ENCODE data around the gene RBM47. TPM values are rescaled to one million over a fixed set of nuclear protein-coding genes. Genes with fewer than 3 reads are reported as not detected.
"Not testable (repeated sequence)": the region's sequence is repeated elsewhere in the genome, so short reads cannot be mapped to it uniquely, and the experiment has no call there.

The RBM47 gene
- total RNA-seq, 1 experiment from 2014 or later: 70.3 TPM

DNA sequence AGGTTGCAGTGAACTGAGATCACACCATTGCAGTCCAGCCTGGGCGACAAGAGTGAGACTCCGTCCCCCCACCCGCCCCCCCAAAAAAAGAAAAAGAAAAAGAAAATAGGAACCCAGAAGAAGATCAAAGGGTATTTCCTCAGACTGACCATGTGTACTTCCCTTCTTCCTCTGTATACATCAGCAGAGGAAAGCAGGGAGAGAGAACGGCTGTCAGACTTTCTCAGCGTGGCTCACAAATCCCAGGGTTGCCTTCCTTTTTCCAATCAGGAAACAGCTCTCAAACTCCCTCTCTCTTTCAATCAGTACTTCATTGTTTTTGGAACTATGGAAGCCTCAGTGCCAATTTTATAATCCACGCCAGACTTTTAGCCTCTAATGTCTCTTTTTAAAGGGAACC, 235.4 kb downstream of the RBM47 start:
- Mint-ChIP-seq H3K4me3 (no peak overlapping the region), H3K27ac (no peak overlapping the region), H3K27me3 (ENCODE audit: low read depth) (no peaks in the 10 kb centered on the region), H3K9me3 (no peaks in the 10 kb centered on the region), H3K4me1 (peaks cover 11% of the 10 kb centered on the region in 2 experiments), H3K36me3 (ENCODE audit: insufficient read depth in 1 of 3, low read depth in 3 of 3) (no peaks in the 10 kb centered on the region)
- Histone ChIP-seq H3K23me2 (ENCODE audit: insufficient read length, low read depth, low read length, poor library complexity, severe bottlenecking) (no peaks in the 10 kb centered on the region), H3K79me2 (ENCODE audit: insufficient read depth, low read length) (no peaks in the 10 kb centered on the region), H3K27me3 (ENCODE audit: insufficient read depth, low read length) (no peaks in the 10 kb centered on the region), H3K56ac (ENCODE audit: insufficient read length, low read depth, low read length) (no peak overlapping the region), H3K27ac (ENCODE audit: insufficient read length, low read depth, low read length) (no peak overlapping the region), H2BK20ac (ENCODE audit: low read depth, low read length, poor library complexity, severe bottlenecking) (no peak overlapping the region), H3K18ac (ENCODE audit: insufficient read length, low read depth, low read length) (no peak overlapping the region), H3K4ac (ENCODE audit: low read depth, low read length) (no peak overlapping the region), H3K79me1 (ENCODE audit: insufficient read depth, low read depth, low read length, poor library complexity, severe bottlenecking) (no peaks in the 10 kb centered on the region), H3K4me1 (ENCODE audit: insufficient read depth, low read length) (peaks cover 6% of the 10 kb centered on the region; the same call in 1 of the 2 replicates), H2AFZ (ENCODE audit: low read length) (no peak overlapping the region), H4K8ac (replicated peaks; ENCODE audit: insufficient read length, low read depth, low read length) (no peak overlapping the region), H3K14ac (ENCODE audit: insufficient read depth, low read length) (no peak overlapping the region), H2BK120ac (ENCODE audit: low read depth, low read length, poor library complexity, severe bottlenecking) (no peak overlapping the region), H3K9me3 (ENCODE audit: control insufficient read depth, low read depth, low read length) (no peaks in the 10 kb centered on the region), H3K23ac (ENCODE audit: insufficient read length, low read depth, low read length) (no peak overlapping the region), H2AK5ac (ENCODE audit: insufficient read length, low read length) (no peak overlapping the region), H2BK15ac (ENCODE audit: low read depth, low read length) (no peak overlapping the region), H3K9ac (ENCODE audit: extremely low read depth, insufficient read length, low read length) (no peak overlapping the region), H4K20me1 (ENCODE audit: control insufficient read depth, insufficient read depth, insufficient read length) (no peaks in the 10 kb centered on the region), H4K91ac (ENCODE audit: insufficient read length, low read depth, low read length) (no peak overlapping the region), H3T11ph (ENCODE audit: low read length) (no peak overlapping the region), H2BK5ac (ENCODE audit: insufficient read length, low read length) (no peak overlapping the region), H4K5ac (ENCODE audit: insufficient read length, low read depth, low read length) (no peak overlapping the region), H2BK12ac (ENCODE audit: insufficient read length, low read depth, low read length) (no peak overlapping the region), H3K4me2 (ENCODE audit: insufficient read depth, insufficient read length, low read length) (no peak overlapping the region)
- TF ChIP-seq, protein P1, sequence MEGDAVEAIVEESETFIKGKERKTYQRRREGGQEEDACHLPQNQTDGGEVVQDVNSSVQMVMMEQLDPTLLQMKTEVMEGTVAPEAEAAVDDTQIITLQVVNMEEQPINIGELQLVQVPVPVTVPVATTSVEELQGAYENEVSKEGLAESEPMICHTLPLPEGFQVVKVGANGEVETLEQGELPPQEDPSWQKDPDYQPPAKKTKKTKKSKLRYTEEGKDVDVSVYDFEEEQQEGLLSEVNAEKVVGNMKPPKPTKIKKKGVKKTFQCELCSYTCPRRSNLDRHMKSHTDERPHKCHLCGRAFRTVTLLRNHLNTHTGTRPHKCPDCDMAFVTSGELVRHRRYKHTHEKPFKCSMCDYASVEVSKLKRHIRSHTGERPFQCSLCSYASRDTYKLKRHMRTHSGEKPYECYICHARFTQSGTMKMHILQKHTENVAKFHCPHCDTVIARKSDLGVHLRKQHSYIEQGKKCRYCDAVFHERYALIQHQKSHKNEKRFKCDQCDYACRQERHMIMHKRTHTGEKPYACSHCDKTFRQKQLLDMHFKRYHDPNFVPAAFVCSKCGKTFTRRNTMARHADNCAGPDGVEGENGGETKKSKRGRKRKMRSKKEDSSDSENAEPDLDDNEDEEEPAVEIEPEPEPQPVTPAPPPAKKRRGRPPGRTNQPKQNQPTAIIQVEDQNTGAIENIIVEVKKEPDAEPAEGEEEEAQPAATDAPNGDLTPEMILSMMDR (conservative IDR thresholded peaks at IDR 0.05): no peak
- DNase-seq: no peak
- WGBS (ENCODE audit: extremely low coverage, insufficient read length, low lambda C conversion rate): no CpG with 5 or more reads among the region's 6 CpGs

DNA sequence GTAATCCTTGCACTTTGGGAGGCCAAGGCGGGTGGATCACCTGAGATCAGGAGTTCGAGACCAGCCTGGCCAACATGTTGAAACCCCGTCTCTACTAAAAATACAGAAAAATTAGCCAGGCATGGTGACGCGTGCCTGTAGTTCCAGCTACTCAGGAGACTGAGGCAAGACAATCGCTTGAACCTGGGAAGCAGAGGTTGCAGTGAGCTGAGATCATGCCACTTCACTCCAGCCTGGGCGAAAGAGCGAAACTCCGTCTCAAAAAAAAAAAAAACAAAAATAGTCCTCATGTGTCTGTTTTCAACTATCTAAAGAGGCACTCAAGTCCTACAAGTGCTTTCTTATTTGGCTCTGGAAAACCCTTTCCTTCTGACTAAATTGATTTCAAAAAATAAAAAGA, 237.4 kb downstream of the RBM47 start:
- H2AK5ac ChIP-seq (ENCODE audit: insufficient read length, low read length); H3K23ac ChIP-seq (ENCODE audit: insufficient read length, low read depth, low read length); H3K18ac ChIP-seq (ENCODE audit: insufficient read length, low read depth, low read length); H2BK15ac ChIP-seq (ENCODE audit: low read depth, low read length); H3K79me1 ChIP-seq (ENCODE audit: insufficient read depth, low read depth, low read length, poor library complexity, severe bottlenecking); H3K4me2 ChIP-seq (ENCODE audit: insufficient read depth, insufficient read length, low read length); H4K91ac ChIP-seq (ENCODE audit: insufficient read length, low read depth, low read length); H2BK120ac ChIP-seq (ENCODE audit: low read depth, low read length, poor library complexity, severe bottlenecking); H3K9me3 Mint-ChIP-seq; H3K14ac ChIP-seq (ENCODE audit: insufficient read depth, low read length); H3K79me2 ChIP-seq (ENCODE audit: insufficient read depth, low read length); H3K36me3 Mint-ChIP-seq (ENCODE audit: insufficient read depth in 1 of 3, low read depth in 3 of 3); H3K4me1 ChIP-seq (ENCODE audit: insufficient read depth, low read length); H4K5ac ChIP-seq (ENCODE audit: insufficient read length, low read depth, low read length); H3K4ac ChIP-seq (ENCODE audit: low read depth, low read length); H4K20me1 ChIP-seq (ENCODE audit: control insufficient read depth, insufficient read depth, insufficient read length); H4K8ac ChIP-seq (replicated peaks; ENCODE audit: insufficient read length, low read depth, low read length); H2BK5ac ChIP-seq (ENCODE audit: insufficient read length, low read length); H2BK20ac ChIP-seq (ENCODE audit: low read depth, low read length, poor library complexity, severe bottlenecking); H3K23me2 ChIP-seq (ENCODE audit: insufficient read length, low read depth, low read length, poor library complexity, severe bottlenecking); H2AFZ ChIP-seq (ENCODE audit: low read length); H3K9me3 ChIP-seq (ENCODE audit: control insufficient read depth, low read depth, low read length); H3K56ac ChIP-seq (ENCODE audit: insufficient read length, low read depth, low read length); DNase-seq; H3K27me3 Mint-ChIP-seq (ENCODE audit: low read depth); H3K27ac Mint-ChIP-seq; H2BK12ac ChIP-seq (ENCODE audit: insufficient read length, low read depth, low read length); H3T11ph ChIP-seq (ENCODE audit: low read length); H3K27ac ChIP-seq (ENCODE audit: insufficient read length, low read depth, low read length); H3K9ac ChIP-seq (ENCODE audit: extremely low read depth, insufficient read length, low read length); H3K27me3 ChIP-seq (ENCODE audit: insufficient read depth, low read length); H3K4me3 Mint-ChIP-seq: not testable (repeated sequence)
- peaks cover 14 to 20% of the 10 kb centered on the region in 2 experiments for H3K4me1 Mint-ChIP-seq
- no CpG with 5 or more reads among the region's 9 CpGs for WGBS (ENCODE audit: extremely low coverage, insufficient read length, low lambda C conversion rate)

Data from H9 (cell line).